Left hindlimb (tissue), 1 donor: ENCODE measurements around the gene ASTL.

Source experiments
- DNase-seq: peaks from one replicate; pipeline ENCODE4 v3.0.0-alpha.2; 2018

The ASTL gene

DNA sequence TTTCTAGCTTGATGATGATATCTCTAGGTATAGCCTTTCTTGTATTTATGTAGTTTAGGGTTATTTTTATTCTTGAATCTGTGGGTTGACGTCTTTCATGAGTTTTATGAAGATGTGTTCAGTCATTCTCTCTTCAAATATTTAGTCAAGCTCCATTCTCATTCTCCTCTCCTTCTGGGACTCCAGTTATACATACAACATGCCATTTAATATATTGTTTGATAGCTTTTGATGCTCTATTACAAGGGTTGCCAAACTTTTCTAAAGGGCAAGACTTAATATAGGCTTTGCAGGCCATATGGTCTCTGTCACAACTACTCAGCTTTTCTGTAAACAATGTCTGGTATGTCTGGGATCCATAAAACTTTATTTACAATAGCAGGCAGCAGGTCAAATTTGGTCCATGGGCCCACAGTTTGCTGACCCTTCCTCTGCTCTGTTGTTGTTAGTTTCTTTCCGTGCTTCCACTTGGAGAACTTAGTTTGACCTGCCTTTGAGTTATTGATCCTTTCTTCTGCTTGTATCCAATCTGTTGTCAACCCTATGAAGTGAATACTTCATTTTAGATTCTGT is 63.0 kb downstream of the ASTL start:
- no peak for DNase-seq

GRCh38 chr2:96074156-96074555 is 64.1 kb downstream of the ASTL start:
- DNase-seq: no peak

DNA sequence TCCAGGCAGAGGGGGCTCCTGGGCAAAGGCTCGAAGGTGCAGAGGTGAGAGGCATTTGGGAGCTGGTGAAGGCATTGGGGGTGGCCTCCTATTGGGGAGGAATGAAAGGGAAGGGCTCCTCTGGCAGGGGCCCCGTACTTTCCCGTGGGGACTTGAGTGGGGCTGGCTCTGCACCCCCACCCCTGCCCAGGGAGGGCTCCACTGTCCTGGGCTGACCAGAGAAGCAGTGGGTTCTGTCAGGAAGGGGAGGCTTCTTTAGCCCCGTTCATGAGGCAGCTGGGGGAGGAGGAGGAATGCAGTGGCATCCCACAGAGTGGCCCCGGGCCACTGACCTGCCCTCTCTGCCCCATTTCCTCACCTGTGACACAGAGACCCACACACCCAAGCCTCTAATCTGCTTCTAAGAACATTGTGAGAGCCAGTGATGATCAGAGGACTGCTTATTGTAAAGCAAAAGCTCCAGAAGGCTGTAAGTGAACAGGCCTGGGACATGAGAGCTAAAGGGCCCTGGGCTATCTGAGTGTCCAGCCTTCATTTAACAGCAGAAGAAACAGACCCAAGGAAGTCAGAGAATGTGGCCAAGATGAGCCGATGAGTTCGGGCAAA is 65.0 kb downstream of the ASTL start:
- DNase-seq: no peak
